ENCODE data around the gene KLRC3. TPM values are rescaled to one million over a fixed set of nuclear protein-coding genes. Genes with fewer than 3 reads are reported as not detected.

KLRC3 gene
- total and polyA plus RNA-seq, 8 donors, result not detected

DNA sequence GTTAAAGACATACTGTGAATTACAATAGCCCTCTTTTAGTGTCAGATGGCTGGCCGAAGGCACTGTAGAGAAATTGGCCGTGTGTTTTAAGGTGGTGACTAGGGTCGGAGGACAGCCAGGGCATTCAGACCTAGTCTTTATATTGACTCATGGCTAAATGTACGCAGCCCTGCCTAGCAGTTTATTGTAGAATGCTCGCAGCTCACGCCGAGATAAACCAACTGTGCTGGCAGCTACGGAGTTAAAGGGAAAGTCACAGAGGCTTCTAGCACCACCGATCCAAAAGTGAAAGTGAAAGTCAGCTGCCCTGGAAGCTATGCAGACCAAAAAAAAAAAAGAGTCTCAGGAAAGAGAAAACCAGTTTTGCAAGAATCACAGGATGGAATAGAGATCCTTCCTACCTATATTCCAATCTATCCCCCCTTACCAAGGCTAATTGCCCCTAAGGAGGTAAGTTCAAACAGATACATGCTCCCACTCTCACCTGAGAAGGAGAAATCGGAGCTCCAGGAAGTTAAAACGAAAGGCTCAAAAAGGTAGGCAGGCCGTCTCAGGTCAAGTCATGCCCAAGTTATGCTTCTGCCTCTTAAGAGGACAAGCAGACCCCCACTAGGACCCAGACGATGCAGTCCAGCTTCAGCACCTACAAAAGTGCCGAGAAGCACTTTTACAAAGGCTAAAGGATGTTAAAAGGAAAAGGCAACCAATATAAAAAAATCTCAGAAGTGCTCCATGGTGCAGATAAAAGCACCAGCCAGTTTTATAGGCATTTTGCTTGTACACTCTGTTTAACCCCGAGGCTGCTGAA is 55.4 kb downstream of the KLRC3 start:
- DNase-seq (peak in 5 of 6 donors; percentile 41 to 85 (median 66)), FAIRE-seq (no peak), ATAC-seq (peak; percentile 84 to 89 (median 86))
- TF ChIP-seq, protein P1, sequence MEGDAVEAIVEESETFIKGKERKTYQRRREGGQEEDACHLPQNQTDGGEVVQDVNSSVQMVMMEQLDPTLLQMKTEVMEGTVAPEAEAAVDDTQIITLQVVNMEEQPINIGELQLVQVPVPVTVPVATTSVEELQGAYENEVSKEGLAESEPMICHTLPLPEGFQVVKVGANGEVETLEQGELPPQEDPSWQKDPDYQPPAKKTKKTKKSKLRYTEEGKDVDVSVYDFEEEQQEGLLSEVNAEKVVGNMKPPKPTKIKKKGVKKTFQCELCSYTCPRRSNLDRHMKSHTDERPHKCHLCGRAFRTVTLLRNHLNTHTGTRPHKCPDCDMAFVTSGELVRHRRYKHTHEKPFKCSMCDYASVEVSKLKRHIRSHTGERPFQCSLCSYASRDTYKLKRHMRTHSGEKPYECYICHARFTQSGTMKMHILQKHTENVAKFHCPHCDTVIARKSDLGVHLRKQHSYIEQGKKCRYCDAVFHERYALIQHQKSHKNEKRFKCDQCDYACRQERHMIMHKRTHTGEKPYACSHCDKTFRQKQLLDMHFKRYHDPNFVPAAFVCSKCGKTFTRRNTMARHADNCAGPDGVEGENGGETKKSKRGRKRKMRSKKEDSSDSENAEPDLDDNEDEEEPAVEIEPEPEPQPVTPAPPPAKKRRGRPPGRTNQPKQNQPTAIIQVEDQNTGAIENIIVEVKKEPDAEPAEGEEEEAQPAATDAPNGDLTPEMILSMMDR (IDR thresholded peaks at IDR 0.05), result no peak
- H3K4me3 ChIP-seq, result peak overlapping the region; percentile 18 to 60 (median 33)
- peak overlapping the region; percentile 56 to 98 (median 86) for H3K27ac ChIP-seq
- 0% methylated on average over 15 of the region's 15 CpGs for WGBS, 2 donors
- intact Hi-C loops (cut with DNase I), result no loop called here
- H3K27me3 ChIP-seq, result no peaks in the 10 kb centered on the region
- H3K9me3 ChIP-seq, result no peaks in the 10 kb centered on the region
- peaks cover 14 to 31% (median 18%) of the 10 kb centered on the region in 3 donors for H3K4me1 ChIP-seq
- no peaks in the 10 kb centered on the region for H3K36me3 ChIP-seq

DNA sequence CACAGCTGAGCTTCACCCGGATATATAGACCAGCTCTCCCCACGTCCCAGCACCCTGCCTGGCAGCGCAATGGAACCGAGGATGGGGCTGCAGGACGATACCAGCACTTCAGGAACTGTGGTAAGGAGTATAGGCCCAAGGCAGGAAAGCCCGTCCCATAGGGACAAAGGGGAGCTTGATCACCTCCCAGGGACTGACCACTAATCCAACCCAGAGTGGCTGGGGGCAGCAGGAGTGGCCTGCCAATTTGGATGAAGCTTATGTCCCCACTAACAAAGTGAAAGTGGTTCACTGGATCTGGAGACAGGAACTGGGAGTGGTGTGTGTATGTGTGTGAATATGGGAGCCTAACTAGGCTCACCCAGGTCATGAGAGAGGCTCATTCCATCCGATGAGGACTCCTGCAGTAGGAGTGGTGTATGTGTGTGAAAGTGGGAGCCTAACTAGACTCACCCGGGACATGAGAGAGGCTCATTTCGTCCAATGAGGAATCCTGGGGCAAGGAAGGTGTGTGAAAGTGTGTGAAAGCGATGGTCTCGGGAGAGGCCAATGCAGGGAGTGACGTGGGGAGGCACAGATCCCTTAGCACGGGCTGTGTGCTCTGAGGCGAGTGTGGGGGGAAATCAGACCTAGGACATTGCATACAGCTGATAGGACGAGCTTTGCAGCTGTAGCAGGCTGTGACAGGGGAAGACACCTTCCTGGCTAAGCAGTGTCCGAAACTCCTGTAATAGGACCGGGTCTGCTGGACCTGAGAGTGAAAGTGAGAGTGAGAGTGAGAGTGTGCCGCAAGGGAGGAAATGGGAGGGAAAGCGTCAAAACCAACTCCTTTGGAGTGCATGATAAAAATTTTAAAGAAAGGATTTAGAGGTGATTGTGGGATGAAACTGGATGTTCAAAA is 56.2 kb downstream of the KLRC3 start:
- intact Hi-C loops (cut with DNase I), result no loop called here
- Histone ChIP-seq H3K9me3 (no peaks in the 10 kb centered on the region), H3K27ac (peak overlapping the region; percentile 56 to 98 (median 86)), H3K27me3 (no peaks in the 10 kb centered on the region), H3K4me1 (peaks cover 14 to 31% (median 18%) of the 10 kb centered on the region in 3 donors), H3K36me3 (no peaks in the 10 kb centered on the region), H3K4me3 (peak overlapping the region; percentile 18 to 60 (median 33))
- TF ChIP-seq, protein P1 (IDR thresholded peaks at IDR 0.05), result no peak
- 17 to 21% methylated on average over 19 of the region's 19 CpGs for WGBS, 2 donors
- ATAC-seq (peak; percentile 53 to 79 (median 64)), FAIRE-seq (no peak), DNase-seq (peak in 3 of 6 donors; percentile 33 to 66 (median 51))

DNA sequence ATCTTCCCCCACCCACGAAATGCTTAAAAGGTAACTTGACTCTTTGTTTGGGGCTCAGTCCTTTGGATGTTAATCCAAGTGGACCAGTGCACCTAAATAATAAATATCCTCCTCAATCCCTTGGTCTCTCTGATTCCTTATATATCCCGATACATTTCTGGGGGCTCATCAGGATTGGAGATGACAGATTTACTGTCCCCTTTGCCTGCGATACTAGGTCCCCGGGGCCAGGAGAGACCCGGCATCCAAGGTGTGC is 56.8 kb downstream of the KLRC3 start:
- TF ChIP-seq, protein P1 (IDR thresholded peaks at IDR 0.05), result no peak
- Histone ChIP-seq H3K4me1 (peaks cover 14 to 31% (median 18%) of the 10 kb centered on the region in 3 donors), H3K4me3 (peak overlapping the region in 2 of 4 donors; percentile 39 to 60), H3K27me3 (no peaks in the 10 kb centered on the region), H3K36me3 (no peaks in the 10 kb centered on the region), H3K27ac (peak overlapping the region; percentile 56 to 98 (median 86)), H3K9me3 (no peaks in the 10 kb centered on the region)
- no peak for ATAC-seq
- WGBS, 2 donors, result 58 to 67% methylated on average over 5 of the region's 5 CpGs
- no peak for FAIRE-seq
- DNase-seq, result no peak
- intact Hi-C loops (cut with DNase I), result no loop called here

DNA sequence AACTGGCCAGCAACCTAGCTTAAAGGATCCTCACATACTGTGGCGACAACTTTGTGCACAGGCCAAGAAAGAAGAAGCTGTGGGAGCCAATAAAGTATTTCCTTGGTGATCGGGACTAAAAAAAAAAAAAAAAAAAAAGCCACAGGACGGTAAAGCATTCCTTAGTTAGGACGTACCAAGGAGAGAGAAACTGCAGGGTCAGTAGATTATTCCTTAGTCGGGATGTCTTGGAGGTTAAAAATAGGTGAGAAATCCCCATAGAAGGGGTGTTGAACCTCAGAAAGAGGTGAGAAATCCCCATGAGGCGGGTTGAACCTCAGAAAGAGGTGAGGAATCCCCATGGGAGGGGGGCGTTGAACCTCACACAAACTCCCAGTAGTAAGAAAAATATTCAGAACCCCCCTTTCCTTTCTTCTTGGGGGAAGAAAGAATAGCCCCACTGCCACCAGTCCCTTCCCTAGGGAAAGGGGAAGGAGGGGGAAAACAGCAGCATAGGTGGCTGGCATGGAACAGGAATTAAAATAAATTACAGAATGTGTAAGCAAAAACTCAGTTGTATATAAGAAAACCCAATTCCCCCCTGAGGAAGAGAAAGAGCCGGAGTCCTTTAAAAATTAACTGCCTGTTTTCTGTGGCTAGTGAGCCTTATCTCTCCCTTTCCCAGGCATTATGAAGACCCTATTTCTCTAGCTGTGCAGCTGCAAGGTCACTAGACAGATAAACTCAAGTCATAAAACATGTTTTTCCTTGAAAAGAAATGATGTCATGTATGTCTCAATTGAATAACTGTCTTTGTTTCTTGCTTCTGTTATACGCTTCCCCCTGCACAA is 57.4 kb downstream of the KLRC3 start:
- Histone ChIP-seq H3K27ac (peak overlapping the region; percentile 23 to 98 (median 86)), H3K4me1 (peaks cover 14 to 31% (median 18%) of the 10 kb centered on the region in 3 donors), H3K27me3 (no peaks in the 10 kb centered on the region), H3K9me3 (no peaks in the 10 kb centered on the region), H3K4me3 (peak overlapping the region in 2 of 4 donors; percentile 5 to 60), H3K36me3 (no peaks in the 10 kb centered on the region)
- ATAC-seq, result no peak
- intact Hi-C loops (cut with DNase I), result no loop called here
- TF ChIP-seq, protein P1 (IDR thresholded peaks at IDR 0.05), result no peak
- 61 to 67% methylated on average over 9 of the region's 9 CpGs for WGBS, 2 donors
- DNase-seq, result no peak
- FAIRE-seq, result no peak

Measured in pancreas (tissue), 10 donors.